IMR-90 (cell line): ENCODE data around the gene BCO2. TPM values are rescaled to one million over a fixed set of nuclear protein-coding genes. Genes with fewer than 3 reads are reported as not detected.

ENCODE experiments used
- ATAC-seq: fragments of 200-7000 bp; cut with Tn5 transposase; 2 replicates; pipeline ENCODE4 v1.9.1; 2020; ENCODE audit warnings: low read depth, mild to moderate bottlenecking, moderate library complexity
- BruUV-seq: library from RNA; stranded (reverse); fragments of 400-500 nt; replicated peaks from 2 replicates; lab custom pipeline; 2021; lab: Mats Ljungman, UMichigan
- CTCF ChIA-PET: fragments of 300-600 bp; formaldehyde crosslinking; extraction: SDS; loops from one replicate; lab custom pipeline; 2021; ENCODE audit warnings: antibody characterized with exemption; lab: Yijun Ruan, JAX
- POLR2A ChIA-PET: fragments of 300-600 bp; sonication (Branson Sonifier 250); formaldehyde crosslinking; loops from one replicate; lab custom pipeline; 2022; ENCODE audit warnings: antibody characterized with exemption; ENCODE audit not compliant: unreplicated experiment; lab: Charles Lee
- DNase-seq: peaks from one replicate; pipeline ENCODE4 v3.0.0; 2013
- H2AFZ ChIP-seq: replicated peaks from 2 replicates; pipeline ENCODE3; 2013; ENCODE audit warnings: low read length, mild to moderate bottlenecking; ENCODE audit not compliant: poor library complexity
- H2AK5ac ChIP-seq: 2 replicates; pipeline ENCODE4 v1.6.1; 2013; ENCODE audit warnings: low read depth, low read length, inconsistent platforms
- H2AK9ac ChIP-seq: replicated peaks from 2 replicates; pipeline ENCODE3; 2013; ENCODE audit warnings: mild to moderate bottlenecking, low read depth, low read length, moderate library complexity; ENCODE audit not compliant: poor library complexity
- H2BK120ac ChIP-seq: 2 replicates; pipeline ENCODE4 v1.6.1; 2013; ENCODE audit warnings: low read depth, low read length, inconsistent platforms
- H2BK15ac ChIP-seq: 3 replicates; pipeline ENCODE4 v1.6.1; 2013; ENCODE audit warnings: low read depth, low read length, inconsistent platforms
- H2BK20ac ChIP-seq: 2 replicates; pipeline ENCODE4 v1.6.1; 2013; ENCODE audit warnings: low read depth, mild to moderate bottlenecking, inconsistent platforms, low read length, moderate library complexity
- H2BK5ac ChIP-seq: 2 replicates; pipeline ENCODE4 v1.6.1; 2013; ENCODE audit warnings: mild to moderate bottlenecking, low read depth, low read length, inconsistent platforms; ENCODE audit not compliant: poor library complexity, severe bottlenecking
- H3K14ac ChIP-seq: replicated peaks from 2 replicates; pipeline ENCODE4 v1.6.1; 2013; ENCODE audit warnings: low read depth, low read length, inconsistent platforms
- H3K18ac ChIP-seq: 2 replicates; pipeline ENCODE4 v1.6.1; 2013; ENCODE audit warnings: low read depth, low read length, control low read depth
- H3K23ac ChIP-seq: 2 replicates; pipeline ENCODE4 v1.6.1; 2013; ENCODE audit warnings: low read depth, low read length, inconsistent platforms
- H3K27ac ChIP-seq: 2 replicates; pipeline ENCODE4 v1.5.1; 2013; ENCODE audit warnings: mild to moderate bottlenecking, control low read depth, low read length; ENCODE audit not compliant: insufficient read depth
- H3K27me3 ChIP-seq: 2 replicates; pipeline ENCODE4 v1.6.1; 2013; ENCODE audit warnings: low read length; ENCODE audit not compliant: control insufficient read depth, insufficient read depth
- H3K36me3 ChIP-seq: 2 replicates; pipeline ENCODE4 v1.6.1; 2013; ENCODE audit warnings: low read length, mixed read lengths; ENCODE audit not compliant: control insufficient read depth, insufficient read depth
- H3K4ac ChIP-seq: 2 replicates; pipeline ENCODE4 v1.6.1; 2013; ENCODE audit warnings: low read depth, low read length, inconsistent platforms
- H3K4me1 ChIP-seq: 2 replicates; pipeline ENCODE4 v1.6.1; 2013; ENCODE audit warnings: low read length, mixed read lengths; ENCODE audit not compliant: control insufficient read depth, insufficient read depth
- H3K4me2 ChIP-seq: 2 replicates; pipeline ENCODE4 v1.6.1; 2013; ENCODE audit warnings: low read depth, mild to moderate bottlenecking, control low read depth, low read length, moderate library complexity
- H3K4me3 ChIP-seq: 2 replicates; pipeline ENCODE4 v1.5.1; 2013; ENCODE audit warnings: low read depth, mild to moderate bottlenecking, control low read depth, low read length, moderate library complexity; ENCODE audit not compliant: insufficient read depth
- H3K56ac ChIP-seq: 2 replicates; pipeline ENCODE4 v1.6.1; 2013; ENCODE audit warnings: low read length, inconsistent platforms; ENCODE audit not compliant: insufficient read depth; ENCODE audit errors: extremely low read depth
- H3K79me1 ChIP-seq, 2 experiments: 2 replicates each; pipeline ENCODE4 v1.6.1; 2013; ENCODE audit warnings: low read length in 2 of 2, inconsistent platforms in 1 of 2, low read depth in 1 of 2
- H3K9ac ChIP-seq: 2 replicates; pipeline ENCODE4 v1.6.1; 2013; ENCODE audit warnings: low read depth, low read length, control low read depth
- H3K9me1 ChIP-seq: 2 replicates; pipeline ENCODE4 v1.6.1; 2013; ENCODE audit warnings: low read length, inconsistent platforms; ENCODE audit not compliant: insufficient read depth
- H3K9me3 ChIP-seq: 2 replicates; pipeline ENCODE4 v1.6.1; 2013; ENCODE audit warnings: low read length; ENCODE audit not compliant: control insufficient read depth, insufficient read depth
- H4K20me1 ChIP-seq: 2 replicates; pipeline ENCODE4 v1.6.1; 2013; ENCODE audit warnings: low read length, inconsistent platforms; ENCODE audit not compliant: insufficient read depth
- H4K5ac ChIP-seq: 2 replicates; pipeline ENCODE4 v1.6.1; 2013; ENCODE audit warnings: mild to moderate bottlenecking, low read depth, low read length, control low read depth
- H4K8ac ChIP-seq, 2 experiments: 2 replicates each; pipeline ENCODE4 v1.6.1; 2013; ENCODE audit warnings: low read depth in 2 of 2, low read length in 2 of 2, control low read depth in 1 of 2, inconsistent platforms in 1 of 2
- H4K91ac ChIP-seq: 2 replicates; pipeline ENCODE4 v1.6.1; 2013; ENCODE audit warnings: low read depth, low read length, inconsistent platforms; ENCODE audit not compliant: insufficient read depth
- BHLHE40 ChIP-seq: fragments of 150-350 bp; IDR thresholded peaks from 2 replicates; pipeline ENCODE4 v1.6.1; 2016; ENCODE audit warnings: mild to moderate bottlenecking, low read depth, low read length
- CHD1 ChIP-seq: IDR thresholded peaks from 2 replicates; pipeline ENCODE4 v1.6.1; 2012; ENCODE audit warnings: low read depth, low read length, improper control_type of control experiment
- FOS ChIP-seq: fragments of 150-350 bp; IDR thresholded peaks from 2 replicates; pipeline ENCODE4 v1.6.1; 2016; ENCODE audit warnings: low read depth, low read length
- MAZ ChIP-seq: IDR thresholded peaks from 2 replicates; pipeline ENCODE4 v1.6.1; 2012; ENCODE audit warnings: low read depth, mild to moderate bottlenecking, low read length, improper control_type of control experiment, moderate library complexity, borderline replicate concordance
- MXI1 ChIP-seq: IDR thresholded peaks from 2 replicates; pipeline ENCODE4 v1.6.1; 2012; ENCODE audit warnings: low read depth, mild to moderate bottlenecking, low read length, moderate library complexity, borderline replicate concordance
- NFE2L2 ChIP-seq: fragments of 150-350 bp; IDR thresholded peaks from 2 replicates; pipeline ENCODE4 v1.6.1; 2016; ENCODE audit warnings: low read depth, mild to moderate bottlenecking, low read length
- POLR2A ChIP-seq: IDR thresholded peaks from 2 replicates; pipeline ENCODE4 v1.6.1; 2012; ENCODE audit warnings: mild to moderate bottlenecking, low read depth, low read length
- RAD21 ChIP-seq: IDR thresholded peaks from 2 replicates; pipeline ENCODE4 v1.6.1; 2012; ENCODE audit warnings: low read length, improper control_type of control experiment
- RCOR1 ChIP-seq: IDR thresholded peaks from 2 replicates; pipeline ENCODE4 v1.6.1; 2012; ENCODE audit warnings: mild to moderate bottlenecking, low read length, improper control_type of control experiment; ENCODE audit not compliant: insufficient replicate concordance
- RFX5 ChIP-seq: IDR thresholded peaks from 2 replicates; pipeline ENCODE4 v1.8.0; 2012; ENCODE audit warnings: low read depth, mild to moderate bottlenecking, low read length, moderate library complexity
- SMC3 ChIP-seq: fragments of 150-350 bp; IDR thresholded peaks from 2 replicates; pipeline ENCODE4 v1.6.1; 2016; ENCODE audit warnings: low read depth, mild to moderate bottlenecking, antibody characterized with exemption, low read length, moderate library complexity
- WGBS, 2 experiments: methylation state at CpG; one replicate each; pipeline versions ENCODE4 v1.1.5 to v1.1.7; 2013; ENCODE audit warnings: missing lambda C conversion rate in 2 of 2; ENCODE audit not compliant: insufficient read length in 1 of 2; ENCODE audit errors: extremely low coverage in 2 of 2; 5-methylcytosine and 5-hydroxymethylcytosine counted together
- dilution Hi-C: fragments of 300-500 bp; cut with HindIII; formaldehyde crosslinking; loops from one replicate; pipeline ENCODE4 v1.14.3; 2018; ENCODE audit warnings: low sequenced_read_pairs; ENCODE audit not compliant: unreplicated experiment
- in situ Hi-C: fragments of 300-500 bp; cut with MboI; formaldehyde crosslinking; loops from 3 replicates; pipeline ENCODE4 v1.14.3; 2019; ENCODE audit warnings: low sequenced_read_pairs, inconsistent platforms, mixed read lengths
- intact Hi-C: fragments of 100-400 bp; cut with micrococcal nuclease; formaldehyde crosslinking; loops from 2 replicates; pipeline ENCODE4 v1.10.0; 2022
- polyA plus RNA-seq, 3 experiments: library from polyadenylated mRNA; depleted of rRNA; stranded (reverse); fragments of >200 nt; gene quantifications; 2 replicates each; pipeline ENCODE4 v1.2.3, GENCODE V29; 2012; ENCODE audit warnings: low replicate concordance in 1 of 3
- total RNA-seq: library from RNA; depleted of rRNA; stranded (reverse); fragments of >200 nt; gene quantifications from 2 replicates; pipeline ENCODE4 v1.2.3, GENCODE V29; 2012
- TF ChIP-seq, protein P1 (sequence below): conservative IDR thresholded peaks from 2 replicates; pipeline ENCODE4 v1.5.1; 2012; ENCODE audit warnings: mild to moderate bottlenecking, low read depth, low read length, improper control_type of control experiment
- TF ChIP-seq, protein P2 (sequence below): fragments of 150-350 bp; IDR thresholded peaks from 2 replicates; pipeline ENCODE4 v1.6.1; 2016; ENCODE audit warnings: low read depth, mild to moderate bottlenecking, low read length, moderate library complexity, borderline replicate concordance
- TF ChIP-seq, protein P3 (sequence below): fragments of 150-350 bp; IDR thresholded peaks from 2 replicates; pipeline ENCODE4 v1.6.1; 2017; ENCODE audit warnings: mild to moderate bottlenecking, antibody characterized with exemption, low read length, low read depth

The BCO2 gene
- total and polyA plus RNA-seq, 2 of the 4 experiments (the other 2 are of a cell fraction) = 0.18 to 0.68 TPM

DNA sequence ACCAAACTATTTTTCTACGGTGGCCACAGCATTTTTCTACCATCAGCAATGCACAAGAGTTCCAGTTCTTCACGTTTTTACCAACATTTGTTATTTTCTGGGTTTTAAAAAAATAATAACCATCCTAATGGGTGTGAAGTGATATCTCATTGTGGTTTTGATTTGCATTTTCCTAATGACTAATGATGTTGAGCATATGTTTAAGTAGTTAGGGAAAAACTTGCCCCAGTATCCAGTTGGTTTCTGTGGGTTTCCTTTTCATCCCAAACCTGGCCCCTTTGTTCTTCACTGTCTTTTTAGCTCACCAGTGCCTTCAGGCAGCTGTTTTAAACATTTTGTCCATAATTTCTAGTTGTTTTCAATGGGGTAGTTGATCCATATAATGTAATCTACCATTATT lies 36.2 kb downstream of the BCO2 start:
- dilution Hi-C loops = no loop called here

More for the DNA sequence above, 36.2 kb downstream of the BCO2 start:
- Histone ChIP-seq H3K27ac (no peak overlapping the region), H3K36me3 (no peaks in the 10 kb centered on the region), H2BK20ac (no peak overlapping the region), H3K79me1 (no peaks in the 10 kb centered on the region), H4K8ac (no peak overlapping the region), H2AK9ac (no peak overlapping the region), H3K9me1 (peaks cover 5% of the 10 kb centered on the region), H3K9ac (no peak overlapping the region), H3K4me1 (peaks cover 13% of the 10 kb centered on the region), H3K14ac (no peak overlapping the region), H4K91ac (no peak overlapping the region), H3K4ac (no peak overlapping the region), H2AK5ac (no peak overlapping the region), H2BK120ac (no peak overlapping the region), H3K27me3 (no peaks in the 10 kb centered on the region), H4K5ac (no peak overlapping the region), H2BK15ac (no peak overlapping the region), H2BK5ac (no peak overlapping the region), H3K9me3 (no peaks in the 10 kb centered on the region), H2AFZ (no peak overlapping the region), H3K18ac (no peak overlapping the region; the same call in 1 of the 2 replicates), H3K4me2 (no peak overlapping the region), H4K20me1 (no peaks in the 10 kb centered on the region), H3K4me3 (no peak overlapping the region), H3K56ac (no peak overlapping the region), H3K23ac (no peak overlapping the region)
- POLR2A ChIA-PET = no interaction called here
- ATAC-seq (no peak), DNase-seq (no peak)
- in situ Hi-C loops (loop anchor here (25.0 kb wide), 1 partner anchor 1326 kb away; no protein-coding TSS in a partner anchor), intact Hi-C loops (loop anchor here (5.0 to 10.0 kb wide), 3 partner anchors 34 to 1523 kb away; partner anchors contain the start of gene BCO2)
- CTCF ChIA-PET = interaction anchor here (1.4 kb wide), 1 partner anchor 69 kb away, joined by 4 read pairs; no protein-coding TSS in a partner anchor
- no TSS peak for BruUV-seq
- WGBS, 2 experiments = no CpG with 5 or more reads among the region's 2 CpGs
- no peak for TF ChIP-seq NFE2L2
- TF ChIP-seq POLR2A = no peak
- no peak for TF ChIP-seq SMC3
- TF ChIP-seq CHD1 = no peak
- no peak for TF ChIP-seq MXI1
- TF ChIP-seq, protein P1, sequence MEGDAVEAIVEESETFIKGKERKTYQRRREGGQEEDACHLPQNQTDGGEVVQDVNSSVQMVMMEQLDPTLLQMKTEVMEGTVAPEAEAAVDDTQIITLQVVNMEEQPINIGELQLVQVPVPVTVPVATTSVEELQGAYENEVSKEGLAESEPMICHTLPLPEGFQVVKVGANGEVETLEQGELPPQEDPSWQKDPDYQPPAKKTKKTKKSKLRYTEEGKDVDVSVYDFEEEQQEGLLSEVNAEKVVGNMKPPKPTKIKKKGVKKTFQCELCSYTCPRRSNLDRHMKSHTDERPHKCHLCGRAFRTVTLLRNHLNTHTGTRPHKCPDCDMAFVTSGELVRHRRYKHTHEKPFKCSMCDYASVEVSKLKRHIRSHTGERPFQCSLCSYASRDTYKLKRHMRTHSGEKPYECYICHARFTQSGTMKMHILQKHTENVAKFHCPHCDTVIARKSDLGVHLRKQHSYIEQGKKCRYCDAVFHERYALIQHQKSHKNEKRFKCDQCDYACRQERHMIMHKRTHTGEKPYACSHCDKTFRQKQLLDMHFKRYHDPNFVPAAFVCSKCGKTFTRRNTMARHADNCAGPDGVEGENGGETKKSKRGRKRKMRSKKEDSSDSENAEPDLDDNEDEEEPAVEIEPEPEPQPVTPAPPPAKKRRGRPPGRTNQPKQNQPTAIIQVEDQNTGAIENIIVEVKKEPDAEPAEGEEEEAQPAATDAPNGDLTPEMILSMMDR = no peak
- no peak for TF ChIP-seq BHLHE40
- TF ChIP-seq, protein P2, sequence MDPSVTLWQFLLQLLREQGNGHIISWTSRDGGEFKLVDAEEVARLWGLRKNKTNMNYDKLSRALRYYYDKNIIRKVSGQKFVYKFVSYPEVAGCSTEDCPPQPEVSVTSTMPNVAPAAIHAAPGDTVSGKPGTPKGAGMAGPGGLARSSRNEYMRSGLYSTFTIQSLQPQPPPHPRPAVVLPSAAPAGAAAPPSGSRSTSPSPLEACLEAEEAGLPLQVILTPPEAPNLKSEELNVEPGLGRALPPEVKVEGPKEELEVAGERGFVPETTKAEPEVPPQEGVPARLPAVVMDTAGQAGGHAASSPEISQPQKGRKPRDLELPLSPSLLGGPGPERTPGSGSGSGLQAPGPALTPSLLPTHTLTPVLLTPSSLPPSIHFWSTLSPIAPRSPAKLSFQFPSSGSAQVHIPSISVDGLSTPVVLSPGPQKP = no peak
- no peak for TF ChIP-seq RFX5
- no peak for TF ChIP-seq RAD21
- no peak for TF ChIP-seq RCOR1
- TF ChIP-seq FOS = no peak
- TF ChIP-seq, protein P3, sequence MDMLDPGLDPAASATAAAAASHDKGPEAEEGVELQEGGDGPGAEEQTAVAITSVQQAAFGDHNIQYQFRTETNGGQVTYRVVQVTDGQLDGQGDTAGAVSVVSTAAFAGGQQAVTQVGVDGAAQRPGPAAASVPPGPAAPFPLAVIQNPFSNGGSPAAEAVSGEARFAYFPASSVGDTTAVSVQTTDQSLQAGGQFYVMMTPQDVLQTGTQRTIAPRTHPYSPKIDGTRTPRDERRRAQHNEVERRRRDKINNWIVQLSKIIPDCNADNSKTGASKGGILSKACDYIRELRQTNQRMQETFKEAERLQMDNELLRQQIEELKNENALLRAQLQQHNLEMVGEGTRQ = no peak
- no peak for TF ChIP-seq MAZ
